Measurements from ENCODE around the gene STING1.
"Not testable (repeated sequence)": the region's sequence is repeated elsewhere in the genome, so short reads cannot be mapped to it uniquely, and the experiment has no call there.

GRCh38 chr5:139526309-139527089 lies 43.9 kb upstream of the STING1 start:
- TF ChIP-seq CTCF, EZH2 (IDR thresholded peaks at IDR 0.05): not testable (repeated sequence)
